Amygdala (tissue), 56 donors: ENCODE data around the gene NUAK1.
A peak's percentile ranks its signal among the peaks of the same experiment; 100 is the strongest.

Experiments used
- DNase-seq, 56 donors: peaks; one replicate each; lab custom pipeline; 2025; lab: John Stamatoyannopoulos, UW

NUAK1 gene

GRCh38 chr12:106089935-106090334, 48.8 kb downstream of the NUAK1 start:
- no peak for DNase-seq

GRCh38 chr12:106088811-106089485, 49.8 kb downstream of the NUAK1 start:
- peak in 1 of 56 donors; percentile 23 for DNase-seq

- DNase-seq, result no peak
Measured at GRCh38 chr12:106088246-106088808, 50.4 kb downstream of the NUAK1 start.

- DNase-seq, result peak in 49 of 56 donors; percentile 21 to 88 (median 65)
Measured at GRCh38 chr12:106086696-106087095, 52.1 kb downstream of the NUAK1 start.

GRCh38 chr12:106085213-106085612, 53.5 kb downstream of the NUAK1 start:
- no peak for DNase-seq

- DNase-seq, result no peak
Measured at GRCh38 chr12:106084759-106085158, 54.0 kb downstream of the NUAK1 start.

GRCh38 chr12:106084014-106084671, 54.6 kb downstream of the NUAK1 start:
- peak in 7 of 56 donors; percentile 13 to 56 (median 30) for DNase-seq

- no peak for DNase-seq
Measured at GRCh38 chr12:106082216-106083175, 56.3 kb downstream of the NUAK1 start.

- DNase-seq, result no peak
Measured at GRCh38 chr12:106081606-106082005, 57.1 kb downstream of the NUAK1 start.

GRCh38 chr12:106080791-106081170, 58.0 kb downstream of the NUAK1 start:
- DNase-seq, result no peak

- peak in 4 of 56 donors; percentile 22 to 31 (median 24) for DNase-seq
Measured at GRCh38 chr12:106080041-106080790, 58.5 kb downstream of the NUAK1 start.

- DNase-seq, result no peak
Measured at GRCh38 chr12:106079148-106079738, 59.5 kb downstream of the NUAK1 start.

GRCh38 chr12:106078358-106079010, 60.3 kb downstream of the NUAK1 start:
- peak in 48 of 56 donors; percentile 10 to 84 (median 56) for DNase-seq

GRCh38 chr12:106074706-106075392, 63.9 kb downstream of the NUAK1 start:
- DNase-seq, result no peak

- no peak for DNase-seq
Measured at GRCh38 chr12:106074361-106074705, 64.4 kb downstream of the NUAK1 start.

- DNase-seq, result no peak
Measured at GRCh38 chr12:106073179-106073578, 65.6 kb downstream of the NUAK1 start.

GRCh38 chr12:106072751-106073150, 66.0 kb downstream of the NUAK1 start:
- DNase-seq, result no peak

GRCh38 chr12:106071686-106072085, 67.1 kb downstream of the NUAK1 start:
- no peak for DNase-seq

- no peak for DNase-seq
Measured at GRCh38 chr12:106070611-106071010, 68.1 kb downstream of the NUAK1 start.
